Coronary artery (tissue), 2 donors: ENCODE measurements around the gene ITM2C.

Source experiments
- DNase-seq: peaks from one replicate; pipeline ENCODE4 v3.0.0-alpha.2; 2017; ENCODE audit warnings: low spot score
- H3K27ac ChIP-seq, 2 donors: fragments of 200-600 bp; sonication (generic); one replicate each; pipeline ENCODE4 v1.5.1; 2016 to 2019
- H3K4me3 ChIP-seq: fragments of 200-600 bp; sonication (generic); 2 replicates; pipeline ENCODE4 v1.5.1; 2016; ENCODE audit warnings: mild to moderate bottlenecking, moderate library complexity
- CTCF ChIP-seq: fragments of 200-600 bp; sonication (generic); IDR thresholded peaks from one replicate; pipeline ENCODE4 v1.5.1; 2019; ENCODE audit warnings: antibody characterized with exemption

The ITM2C gene

GRCh38 chr2:230869914-230870543 lies 5.3 kb downstream of the ITM2C start:
- Histone ChIP-seq H3K4me3 (no peak overlapping the region), H3K27ac (no peak overlapping the region)
- DNase-seq, result no peak
- TF ChIP-seq CTCF, result no peak

GRCh38 chr2:230870544-230871360 lies 6.0 kb downstream of the ITM2C start:
- H3K4me3 ChIP-seq, result no peak overlapping the region
- DNase-seq, result no peak
- no peak for TF ChIP-seq CTCF
- H3K27ac ChIP-seq, result no peak overlapping the region

GRCh38 chr2:230871361-230872150 lies 6.8 kb downstream of the ITM2C start:
- no peak for DNase-seq
- Histone ChIP-seq H3K4me3 (no peak overlapping the region), H3K27ac (no peak overlapping the region)
- no peak for TF ChIP-seq CTCF

DNA sequence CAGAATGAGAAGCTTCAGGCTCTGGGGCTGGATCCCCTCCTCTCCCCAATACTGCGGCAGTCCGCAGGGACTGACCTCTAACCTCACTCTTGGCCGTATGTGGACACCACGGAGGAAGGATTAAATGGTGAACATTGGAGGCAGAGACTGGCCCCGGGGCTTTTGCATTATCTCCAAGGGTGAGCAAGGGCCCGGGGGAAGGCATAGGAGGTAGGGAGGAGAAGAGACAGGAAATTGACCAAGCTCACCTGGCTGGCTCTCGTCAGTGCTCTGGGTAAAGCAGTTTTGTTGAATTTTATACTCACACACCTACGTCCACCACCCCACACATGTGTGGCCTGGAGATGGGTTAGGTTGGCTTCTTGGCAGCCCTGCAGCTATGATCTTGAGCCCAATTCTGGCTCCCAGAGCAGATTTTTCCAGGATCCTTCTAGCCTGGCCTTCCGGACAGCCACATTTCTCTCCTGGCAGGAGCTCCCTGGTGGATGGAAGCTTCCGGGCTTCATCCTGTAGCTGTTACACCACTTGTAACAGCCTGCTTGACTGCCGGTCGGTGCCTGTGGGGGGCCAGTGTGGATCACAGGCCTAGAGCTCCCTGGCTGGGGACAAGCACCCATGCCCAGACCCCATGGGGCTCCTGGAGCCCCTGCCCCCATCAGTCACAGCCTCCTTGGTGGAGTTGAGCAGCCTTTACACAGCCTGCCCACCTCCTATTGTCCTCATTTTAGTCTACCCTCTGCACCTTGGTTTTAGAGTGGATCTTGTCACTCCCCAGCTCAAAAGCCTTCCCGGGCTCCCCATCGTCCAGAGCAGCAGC lies 7.6 kb downstream of the ITM2C start:
- DNase-seq, result no peak
- no peak overlapping the region for H3K27ac ChIP-seq
- TF ChIP-seq CTCF, result no peak
- no peak overlapping the region for H3K4me3 ChIP-seq

GRCh38 chr2:230872968-230873660 lies 8.4 kb downstream of the ITM2C start:
- DNase-seq, result no peak
- H3K27ac ChIP-seq, result no peak overlapping the region

More at GRCh38 chr2:230872968-230873660, 8.4 kb downstream of the ITM2C start:
- TF ChIP-seq CTCF, result no peak
- H3K4me3 ChIP-seq, result no peak overlapping the region
